Karpas-422 (cell line): ENCODE results near the gene TEAD2. TPM values are rescaled to one million over a fixed set of nuclear protein-coding genes. Genes with fewer than 3 reads are reported as not detected.
A peak's percentile ranks its signal among the peaks of the same experiment; 100 is the strongest.

Experiments
- DNase-seq: peaks from one replicate; pipeline ENCODE4 v3.0.0-alpha.2; 2015
- H2AFZ ChIP-seq: fragments of 200-600 bp; sonication (generic); 2 replicates; pipeline ENCODE4 v1.6.1; 2014; ENCODE audit warnings: antibody characterized with exemption, low read length, mixed read lengths
- H3K27ac ChIP-seq: fragments of 200-600 bp; sonication (generic); 2 replicates; pipeline ENCODE4 v1.5.1; 2014; ENCODE audit warnings: mild to moderate bottlenecking, low read length, moderate library complexity
- H3K27me3 ChIP-seq: fragments of 200-600 bp; sonication (generic); 2 replicates; pipeline ENCODE4 v1.6.1; 2014; ENCODE audit warnings: low read length, mixed read lengths
- H3K36me3 ChIP-seq: fragments of 200-600 bp; sonication (generic); 2 replicates; pipeline ENCODE4 v1.6.1; 2014; ENCODE audit warnings: low read length, mixed read lengths; ENCODE audit not compliant: insufficient read depth
- H3K4me1 ChIP-seq: fragments of 200-600 bp; sonication (generic); 2 replicates; pipeline ENCODE4 v1.6.1; 2014; ENCODE audit warnings: mild to moderate bottlenecking, low read length, mixed read lengths
- H3K4me2 ChIP-seq: fragments of 200-600 bp; sonication (generic); 2 replicates; pipeline ENCODE4 v1.6.1; 2014; ENCODE audit warnings: low read length, low read depth, mild to moderate bottlenecking; ENCODE audit not compliant: poor library complexity, severe bottlenecking
- H3K4me3 ChIP-seq: fragments of 200-600 bp; sonication (generic); 2 replicates; pipeline ENCODE4 v1.5.1; 2014; ENCODE audit warnings: mild to moderate bottlenecking, antibody characterized with exemption, low read length, mixed read lengths
- H3K79me2 ChIP-seq: fragments of 200-600 bp; sonication (generic); 2 replicates; pipeline ENCODE4 v1.6.1; 2014; ENCODE audit warnings: mild to moderate bottlenecking, low read length, mixed read lengths
- H3K9ac ChIP-seq: fragments of 200-600 bp; sonication (generic); 2 replicates; pipeline ENCODE4 v1.6.0; 2014; ENCODE audit warnings: low read length
- H3K9me2 ChIP-seq: fragments of 200-600 bp; sonication (generic), shearing (Covaris generic); replicated peaks from 2 replicates; pipeline ENCODE4 v1.6.0; 2014; ENCODE audit warnings: mild to moderate bottlenecking, low read length, moderate library complexity; ENCODE audit not compliant: insufficient read depth
- H3K9me3 ChIP-seq: fragments of 300-700, 200-600 bp; sonication (generic); 2 replicates; pipeline ENCODE4 v1.6.1; 2014; ENCODE audit warnings: low read length, mixed read lengths
- H4K20me1 ChIP-seq: fragments of 200-600 bp; sonication (generic); 2 replicates; pipeline ENCODE4 v1.6.1; 2014; ENCODE audit warnings: mild to moderate bottlenecking, antibody characterized with exemption, low read length, low read depth; ENCODE audit not compliant: insufficient read depth
- total RNA-seq: library from RNA; depleted of rRNA; stranded (reverse); fragments of >200 nt; shearing (Covaris generic); gene quantifications from 2 replicates; pipeline ENCODE4 v1.2.3, GENCODE V29; 2014; ENCODE audit warnings: low replicate concordance

The TEAD2 gene
- total RNA-seq, 1 experiment from 2014 or later = 5.5 TPM

- Histone ChIP-seq H3K27ac (no peak overlapping the region), H3K9me3 (no peaks in the 10 kb centered on the region), H4K20me1 (no peaks in the 10 kb centered on the region), H3K27me3 (no peaks in the 10 kb centered on the region), H3K79me2 (no peaks in the 10 kb centered on the region), H3K9ac (no peak overlapping the region), H2AFZ (no peak overlapping the region), H3K36me3 (no peaks in the 10 kb centered on the region), H3K4me2 (peak overlapping the region; percentile 65), H3K4me1 (peaks cover 30% of the 10 kb centered on the region), H3K9me2 (no peaks in the 10 kb centered on the region), H3K4me3 (no peak overlapping the region)
- no peak for DNase-seq
These were observed 682 bp upstream of the TEAD2 start for GRCh38 chr19:49362929-49363267.

- H3K4me2 ChIP-seq = peak overlapping the region; percentile 65
- H3K36me3 ChIP-seq = no peaks in the 10 kb centered on the region
- no peaks in the 10 kb centered on the region for H4K20me1 ChIP-seq
- no peaks in the 10 kb centered on the region for H3K9me3 ChIP-seq
- peak overlapping the region; percentile 45; the same call in 1 of the 2 replicates for H2AFZ ChIP-seq
- peak overlapping the region; percentile 49 for H3K9ac ChIP-seq
- peak; percentile 74 for DNase-seq
- H3K27me3 ChIP-seq = no peaks in the 10 kb centered on the region
- no peaks in the 10 kb centered on the region for H3K9me2 ChIP-seq
- no peak overlapping the region for H3K27ac ChIP-seq
- peak overlapping the region; percentile 44 for H3K4me3 ChIP-seq
- H3K4me1 ChIP-seq = peaks cover 41% of the 10 kb centered on the region
- H3K79me2 ChIP-seq = no peaks in the 10 kb centered on the region
These were observed 673 bp downstream of the TEAD2 start for GRCh38 chr19:49361438-49362047.

- peaks cover 52% of the 10 kb centered on the region for H3K4me1 ChIP-seq
- H3K27ac ChIP-seq = no peak overlapping the region
- H3K9me3 ChIP-seq = no peaks in the 10 kb centered on the region
- no peaks in the 10 kb centered on the region for H4K20me1 ChIP-seq
- H3K4me2 ChIP-seq = no peak overlapping the region
- no peaks in the 10 kb centered on the region for H3K27me3 ChIP-seq
- no peak for DNase-seq
- no peak overlapping the region for H3K4me3 ChIP-seq
- H3K9me2 ChIP-seq = no peaks in the 10 kb centered on the region
- no peaks in the 10 kb centered on the region for H3K79me2 ChIP-seq
- H3K9ac ChIP-seq = peak overlapping the region; percentile 17; the same call in 1 of the 2 replicates
- H3K36me3 ChIP-seq = no peaks in the 10 kb centered on the region
- H2AFZ ChIP-seq = no peak overlapping the region
These were observed 2.1 kb downstream of the TEAD2 start for GRCh38 chr19:49359851-49360820.

- no peak overlapping the region; the same call in 1 of the 2 replicates for H3K4me3 ChIP-seq
- H3K9me2 ChIP-seq = no peaks in the 10 kb centered on the region
- no peaks in the 10 kb centered on the region for H3K79me2 ChIP-seq
- peak overlapping the region; percentile 8 for H3K4me2 ChIP-seq
- H3K9me3 ChIP-seq = no peaks in the 10 kb centered on the region
- peaks cover 50% of the 10 kb centered on the region for H3K4me1 ChIP-seq
- no peak overlapping the region for H2AFZ ChIP-seq
- H3K36me3 ChIP-seq = no peaks in the 10 kb centered on the region
- no peaks in the 10 kb centered on the region for H3K27me3 ChIP-seq
- H3K9ac ChIP-seq = peak overlapping the region; percentile 51
- no peak for DNase-seq
- H4K20me1 ChIP-seq = no peaks in the 10 kb centered on the region
- no peak overlapping the region for H3K27ac ChIP-seq
These were observed 5.0 kb downstream of the TEAD2 start for GRCh38 chr19:49357186-49357585.

- peak overlapping the region; percentile 51 for H3K9ac ChIP-seq
- no peak overlapping the region for H3K27ac ChIP-seq
- H3K4me1 ChIP-seq = peaks cover 42% of the 10 kb centered on the region
- no peaks in the 10 kb centered on the region for H3K9me3 ChIP-seq
- H3K4me3 ChIP-seq = peak overlapping the region; percentile 9; the same call in 1 of the 2 replicates
- no peaks in the 10 kb centered on the region for H3K9me2 ChIP-seq
- no peaks in the 10 kb centered on the region for H4K20me1 ChIP-seq
- no peaks in the 10 kb centered on the region for H3K27me3 ChIP-seq
- DNase-seq = no peak
- 0 out of 2 replicates have a peak overlapping the region, but pooled peaks have one; percentile 25 for H2AFZ ChIP-seq
- peak overlapping the region; percentile 54 for H3K4me2 ChIP-seq
- H3K36me3 ChIP-seq = no peaks in the 10 kb centered on the region
- H3K79me2 ChIP-seq = no peaks in the 10 kb centered on the region
These were observed 5.8 kb downstream of the TEAD2 start for GRCh38 chr19:49356382-49356781.

GRCh38 chr19:49355909-49356353 lies 6.3 kb downstream of the TEAD2 start:
- Histone ChIP-seq H3K4me1 (peaks cover 37% of the 10 kb centered on the region), H3K4me2 (peak overlapping the region; percentile 54)

GRCh38 chr19:49349567-49349966 lies 12.6 kb downstream of the TEAD2 start:
- Histone ChIP-seq H3K9me2 (no peaks in the 10 kb centered on the region), H3K36me3 (no peaks in the 10 kb centered on the region), H3K9ac (no peak overlapping the region), H2AFZ (no peak overlapping the region), H3K4me1 (peaks cover 32% of the 10 kb centered on the region), H4K20me1 (no peaks in the 10 kb centered on the region), H3K79me2 (no peaks in the 10 kb centered on the region), H3K27me3 (no peaks in the 10 kb centered on the region), H3K4me2 (no peak overlapping the region), H3K9me3 (peaks cover 6% of the 10 kb centered on the region), H3K4me3 (no peak overlapping the region), H3K27ac (no peak overlapping the region)
- no peak for DNase-seq

More at GRCh38 chr19:49355909-49356353, 6.3 kb downstream of the TEAD2 start:
- no peak overlapping the region for H3K27ac ChIP-seq
- H3K9ac ChIP-seq = peak overlapping the region; percentile 51
- no peak for DNase-seq
- H3K4me3 ChIP-seq = peak overlapping the region; percentile 9; the same call in 1 of the 2 replicates
- no peaks in the 10 kb centered on the region for H3K9me3 ChIP-seq
- no peaks in the 10 kb centered on the region for H3K9me2 ChIP-seq
- peak overlapping the region; percentile 25; the same call in 1 of the 2 replicates for H2AFZ ChIP-seq
- H3K36me3 ChIP-seq = no peaks in the 10 kb centered on the region
- no peaks in the 10 kb centered on the region for H3K79me2 ChIP-seq
- H3K27me3 ChIP-seq = no peaks in the 10 kb centered on the region
- H4K20me1 ChIP-seq = no peaks in the 10 kb centered on the region
